ENCODE measurements around the gene GALNT9.

GRCh38 chr12:132199101-132199500, 130.3 kb downstream of the GALNT9 start:
- TF ChIP-seq, protein P1, sequence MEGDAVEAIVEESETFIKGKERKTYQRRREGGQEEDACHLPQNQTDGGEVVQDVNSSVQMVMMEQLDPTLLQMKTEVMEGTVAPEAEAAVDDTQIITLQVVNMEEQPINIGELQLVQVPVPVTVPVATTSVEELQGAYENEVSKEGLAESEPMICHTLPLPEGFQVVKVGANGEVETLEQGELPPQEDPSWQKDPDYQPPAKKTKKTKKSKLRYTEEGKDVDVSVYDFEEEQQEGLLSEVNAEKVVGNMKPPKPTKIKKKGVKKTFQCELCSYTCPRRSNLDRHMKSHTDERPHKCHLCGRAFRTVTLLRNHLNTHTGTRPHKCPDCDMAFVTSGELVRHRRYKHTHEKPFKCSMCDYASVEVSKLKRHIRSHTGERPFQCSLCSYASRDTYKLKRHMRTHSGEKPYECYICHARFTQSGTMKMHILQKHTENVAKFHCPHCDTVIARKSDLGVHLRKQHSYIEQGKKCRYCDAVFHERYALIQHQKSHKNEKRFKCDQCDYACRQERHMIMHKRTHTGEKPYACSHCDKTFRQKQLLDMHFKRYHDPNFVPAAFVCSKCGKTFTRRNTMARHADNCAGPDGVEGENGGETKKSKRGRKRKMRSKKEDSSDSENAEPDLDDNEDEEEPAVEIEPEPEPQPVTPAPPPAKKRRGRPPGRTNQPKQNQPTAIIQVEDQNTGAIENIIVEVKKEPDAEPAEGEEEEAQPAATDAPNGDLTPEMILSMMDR (IDR thresholded peaks at IDR 0.05) = no peak
- no peak for TF ChIP-seq ZFX (IDR thresholded peaks at IDR 0.05; ENCODE audit: borderline replicate concordance)

All from 22Rv1 (cell line).